ENCODE data around the gene GAK.

DNA sequence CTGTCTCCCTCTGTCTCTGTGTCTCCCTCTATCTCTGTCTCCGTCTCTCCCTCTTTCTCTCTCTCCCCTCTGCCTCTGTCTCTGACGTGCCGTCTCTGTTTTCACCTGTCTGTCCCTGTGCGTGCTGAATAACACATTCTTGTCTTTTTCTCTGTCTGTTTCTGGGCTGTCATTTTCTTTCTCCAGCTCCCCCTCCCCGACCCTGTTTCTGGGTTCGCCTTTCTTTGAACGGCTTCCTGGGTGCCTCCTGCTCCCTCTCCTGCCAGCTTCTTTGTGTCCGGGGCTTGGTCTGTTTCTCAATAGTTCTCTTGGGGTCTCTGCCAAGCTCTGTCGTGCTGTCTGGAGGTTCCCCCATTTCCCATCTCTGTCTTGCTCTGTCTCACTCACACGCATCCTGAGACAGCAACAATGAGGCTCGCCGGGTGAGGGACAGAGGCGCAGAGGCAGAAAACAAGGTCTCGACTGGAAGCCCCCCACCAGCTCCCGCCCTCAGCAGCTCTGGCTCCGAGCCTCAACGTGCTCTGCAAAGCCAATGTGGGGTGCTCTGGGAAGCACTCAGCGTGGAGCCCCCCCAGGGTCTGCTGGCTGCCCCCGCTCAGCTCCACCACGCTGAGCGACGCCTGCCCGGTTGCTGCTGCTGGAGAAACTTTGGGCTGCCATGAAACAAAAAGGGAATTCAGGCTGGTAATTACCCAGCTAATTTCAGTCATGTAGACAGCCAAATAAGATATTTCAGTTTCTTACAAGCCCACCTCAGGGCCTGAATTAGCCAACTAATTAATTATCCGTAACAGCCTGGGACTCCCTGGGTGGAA lies 109.5 kb downstream of the GAK start:
- TF ChIP-seq, protein P1, sequence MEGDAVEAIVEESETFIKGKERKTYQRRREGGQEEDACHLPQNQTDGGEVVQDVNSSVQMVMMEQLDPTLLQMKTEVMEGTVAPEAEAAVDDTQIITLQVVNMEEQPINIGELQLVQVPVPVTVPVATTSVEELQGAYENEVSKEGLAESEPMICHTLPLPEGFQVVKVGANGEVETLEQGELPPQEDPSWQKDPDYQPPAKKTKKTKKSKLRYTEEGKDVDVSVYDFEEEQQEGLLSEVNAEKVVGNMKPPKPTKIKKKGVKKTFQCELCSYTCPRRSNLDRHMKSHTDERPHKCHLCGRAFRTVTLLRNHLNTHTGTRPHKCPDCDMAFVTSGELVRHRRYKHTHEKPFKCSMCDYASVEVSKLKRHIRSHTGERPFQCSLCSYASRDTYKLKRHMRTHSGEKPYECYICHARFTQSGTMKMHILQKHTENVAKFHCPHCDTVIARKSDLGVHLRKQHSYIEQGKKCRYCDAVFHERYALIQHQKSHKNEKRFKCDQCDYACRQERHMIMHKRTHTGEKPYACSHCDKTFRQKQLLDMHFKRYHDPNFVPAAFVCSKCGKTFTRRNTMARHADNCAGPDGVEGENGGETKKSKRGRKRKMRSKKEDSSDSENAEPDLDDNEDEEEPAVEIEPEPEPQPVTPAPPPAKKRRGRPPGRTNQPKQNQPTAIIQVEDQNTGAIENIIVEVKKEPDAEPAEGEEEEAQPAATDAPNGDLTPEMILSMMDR (IDR thresholded peaks at IDR 0.05): no peak
- TF ChIP-seq POLR2AphosphoS5 (IDR thresholded peaks at IDR 0.05) (no peak), POLR2A (IDR thresholded peaks at IDR 0.05; ENCODE audit: low read depth) (no peak), EP300 (IDR thresholded peaks at IDR 0.05) (no peak)

Measured in esophagus muscularis mucosa (tissue), 4 donors.